PFSK-1 (cell line): Measurements from ENCODE around the gene SH2B2.
"Not testable (repeated sequence)": the region's sequence is repeated elsewhere in the genome, so short reads cannot be mapped to it uniquely, and the experiment has no call there.

Experiments
- FOXP2 ChIP-seq: optimal IDR thresholded peaks from 2 replicates; pipeline ENCODE3; 2011; ENCODE audit warnings: borderline replicate concordance, control low read depth, inconsistent platforms; ENCODE audit not compliant: insufficient read depth; ENCODE audit errors: extremely low read length, extremely low read depth
- POLR2AphosphoS5 ChIP-seq: IDR thresholded peaks from 2 replicates; pipeline ENCODE4 v1.6.1; 2012; ENCODE audit warnings: low read depth, mild to moderate bottlenecking, control low read depth, low read length, moderate library complexity
- SIN3A ChIP-seq: IDR thresholded peaks from 2 replicates; pipeline ENCODE4 v1.6.1; 2012; ENCODE audit warnings: mild to moderate bottlenecking, low read length, moderate library complexity, borderline replicate concordance; ENCODE audit not compliant: insufficient read depth
- TAF1 ChIP-seq: IDR thresholded peaks from 2 replicates; pipeline ENCODE4 v1.6.1; 2012; ENCODE audit warnings: low read length, control low read depth, borderline replicate concordance; ENCODE audit not compliant: insufficient read depth
- TF ChIP-seq, protein P1 (sequence below), 2 experiments: IDR thresholded peaks; 2 replicates each; pipeline versions ENCODE4 v1.6.1 to v1.8.0; 2011 to 2012; ENCODE audit warnings: low read depth in 2 of 2, low read length in 2 of 2, control low read depth in 1 of 2, inconsistent platforms in 1 of 2, mild to moderate bottlenecking in 1 of 2, moderate library complexity in 1 of 2; ENCODE audit not compliant: insufficient read depth in 1 of 2

SH2B2 gene

DNA sequence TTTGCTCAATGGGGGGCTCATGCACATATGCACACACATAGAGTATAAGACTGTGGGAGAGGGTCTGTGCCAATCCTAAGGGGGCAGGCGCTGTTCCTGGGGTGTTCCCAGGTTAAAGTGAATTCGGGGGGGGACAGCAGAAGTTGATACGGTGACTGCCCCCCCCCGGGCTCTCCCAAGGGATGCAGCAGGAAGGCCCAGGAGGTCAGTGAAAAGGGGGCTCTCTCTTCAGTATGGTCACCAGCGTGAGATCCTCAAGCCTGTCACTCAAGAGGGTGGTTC is 37.2 kb downstream of the SH2B2 start:
- no peak for TF ChIP-seq SIN3A
- no peak for TF ChIP-seq FOXP2
- TF ChIP-seq TAF1, result no peak
- TF ChIP-seq, protein P1, sequence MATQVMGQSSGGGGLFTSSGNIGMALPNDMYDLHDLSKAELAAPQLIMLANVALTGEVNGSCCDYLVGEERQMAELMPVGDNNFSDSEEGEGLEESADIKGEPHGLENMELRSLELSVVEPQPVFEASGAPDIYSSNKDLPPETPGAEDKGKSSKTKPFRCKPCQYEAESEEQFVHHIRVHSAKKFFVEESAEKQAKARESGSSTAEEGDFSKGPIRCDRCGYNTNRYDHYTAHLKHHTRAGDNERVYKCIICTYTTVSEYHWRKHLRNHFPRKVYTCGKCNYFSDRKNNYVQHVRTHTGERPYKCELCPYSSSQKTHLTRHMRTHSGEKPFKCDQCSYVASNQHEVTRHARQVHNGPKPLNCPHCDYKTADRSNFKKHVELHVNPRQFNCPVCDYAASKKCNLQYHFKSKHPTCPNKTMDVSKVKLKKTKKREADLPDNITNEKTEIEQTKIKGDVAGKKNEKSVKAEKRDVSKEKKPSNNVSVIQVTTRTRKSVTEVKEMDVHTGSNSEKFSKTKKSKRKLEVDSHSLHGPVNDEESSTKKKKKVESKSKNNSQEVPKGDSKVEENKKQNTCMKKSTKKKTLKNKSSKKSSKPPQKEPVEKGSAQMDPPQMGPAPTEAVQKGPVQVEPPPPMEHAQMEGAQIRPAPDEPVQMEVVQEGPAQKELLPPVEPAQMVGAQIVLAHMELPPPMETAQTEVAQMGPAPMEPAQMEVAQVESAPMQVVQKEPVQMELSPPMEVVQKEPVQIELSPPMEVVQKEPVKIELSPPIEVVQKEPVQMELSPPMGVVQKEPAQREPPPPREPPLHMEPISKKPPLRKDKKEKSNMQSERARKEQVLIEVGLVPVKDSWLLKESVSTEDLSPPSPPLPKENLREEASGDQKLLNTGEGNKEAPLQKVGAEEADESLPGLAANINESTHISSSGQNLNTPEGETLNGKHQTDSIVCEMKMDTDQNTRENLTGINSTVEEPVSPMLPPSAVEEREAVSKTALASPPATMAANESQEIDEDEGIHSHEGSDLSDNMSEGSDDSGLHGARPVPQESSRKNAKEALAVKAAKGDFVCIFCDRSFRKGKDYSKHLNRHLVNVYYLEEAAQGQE (IDR thresholded peaks at IDR 0.05; ENCODE audit: insufficient read depth in 1 of 2, low read depth in 2 of 2, low read length in 2 of 2), result no peak

DNA sequence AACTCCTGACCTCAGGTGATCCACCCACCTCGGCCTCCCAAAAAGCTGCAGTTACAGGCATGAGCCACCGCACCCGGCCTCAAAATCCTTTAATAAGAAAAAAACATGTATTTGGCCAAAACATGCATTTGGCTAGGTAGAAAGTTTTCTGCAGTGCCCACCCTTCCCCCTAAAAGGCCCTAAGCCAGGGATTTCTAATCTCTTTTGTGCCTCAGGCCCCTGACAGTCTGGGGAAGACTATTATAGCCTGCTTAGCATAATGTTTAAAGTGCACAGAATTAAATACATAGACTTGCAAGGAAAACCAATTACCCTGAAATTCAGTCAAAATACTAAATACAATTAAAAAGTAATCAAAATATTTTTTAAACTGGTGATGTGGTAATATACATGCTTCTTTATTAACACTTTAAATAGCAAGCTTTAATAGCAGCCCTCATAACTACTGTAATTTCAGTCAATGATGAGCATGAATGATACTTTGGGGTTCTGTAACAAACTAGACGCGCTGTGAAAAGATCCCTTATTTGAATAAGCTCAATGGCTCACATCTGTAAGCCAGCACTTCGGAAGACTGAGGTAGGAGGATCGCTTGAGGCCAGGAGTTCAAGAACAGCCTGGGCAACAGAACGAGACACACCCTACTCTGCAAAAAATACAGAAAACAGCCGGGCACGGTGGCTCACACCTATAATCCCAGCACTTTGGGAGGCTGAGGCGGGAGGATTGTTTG is 39.7 kb downstream of the SH2B2 start:
- TF ChIP-seq, protein P1 (IDR thresholded peaks at IDR 0.05; ENCODE audit: insufficient read depth in 1 of 2, low read depth in 2 of 2, low read length in 2 of 2), result no peak
- no peak for TF ChIP-seq POLR2AphosphoS5

DNA sequence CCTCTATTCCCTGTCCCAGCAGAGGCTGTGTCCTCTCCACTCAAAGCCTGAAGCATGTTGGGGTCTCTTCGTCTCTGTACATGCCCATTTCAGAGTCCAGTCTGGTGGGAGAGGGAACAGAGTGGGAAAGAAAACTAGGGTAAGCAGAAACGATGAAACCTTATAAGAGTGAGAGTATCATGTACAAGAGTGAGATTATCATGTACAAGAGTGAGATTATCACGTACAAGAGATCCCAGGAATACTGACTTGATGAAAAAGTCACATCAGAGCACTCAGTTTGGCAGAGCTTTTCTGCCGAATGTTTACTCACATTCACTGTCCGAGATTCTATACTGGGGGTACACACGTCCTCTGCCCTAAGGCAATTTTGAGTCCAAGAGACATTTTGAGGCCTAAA is 69.7 kb downstream of the SH2B2 start, which contains the start of gene SPDYE6:
SPDYE6 (minus strand) TSS at position 101 of the 400 bp plus-strand sequence. CDS start 421 bp downstream, outside the sequence.
- TF ChIP-seq SIN3A, FOXP2: not testable (repeated sequence)
- TF ChIP-seq, protein P1 (IDR thresholded peaks at IDR 0.05; ENCODE audit: insufficient read depth in 1 of 2, low read depth in 2 of 2, low read length in 2 of 2), result not testable (repeated sequence)

DNA sequence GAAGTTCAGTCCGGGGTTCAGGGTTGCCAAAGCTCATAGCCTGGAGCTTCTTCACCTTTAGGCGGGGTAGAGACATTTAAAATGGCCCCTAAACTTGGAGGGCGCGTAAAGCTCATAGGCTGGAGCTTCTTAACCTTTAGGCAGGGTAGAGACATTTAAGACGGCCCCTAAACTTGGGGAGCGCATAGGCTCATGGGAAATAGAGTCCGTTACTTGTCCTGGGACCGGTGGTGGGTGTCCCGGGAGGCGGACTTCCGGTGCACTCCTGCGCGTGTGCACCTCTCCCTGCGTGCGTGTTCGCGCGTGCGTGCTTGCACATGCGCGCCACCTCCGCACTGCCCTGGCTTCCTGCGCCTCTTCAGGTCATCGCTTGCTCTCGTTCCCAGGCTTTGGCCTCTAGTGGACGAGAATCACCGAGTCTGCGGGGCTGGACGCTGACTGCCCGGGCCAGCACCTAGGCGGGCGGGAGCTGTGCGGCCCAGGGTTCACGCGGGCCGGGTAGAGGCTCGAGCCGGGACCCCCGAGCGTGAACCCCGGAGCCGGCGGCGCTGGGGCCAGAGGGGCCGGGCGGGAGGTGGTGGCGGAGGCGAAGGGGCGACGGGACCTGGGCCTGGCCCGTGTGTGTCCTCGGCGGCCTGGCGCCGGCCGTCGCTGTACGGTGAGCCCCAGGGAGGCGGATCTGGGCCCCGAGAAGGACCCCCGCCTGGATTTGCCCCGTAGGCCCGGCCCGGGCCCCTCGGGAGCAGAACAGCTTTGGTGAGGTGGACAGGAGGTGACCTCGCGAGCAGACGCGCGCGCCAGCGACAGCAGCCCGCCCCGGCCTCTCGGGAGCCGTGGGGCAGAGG is 77.1 kb downstream of the SH2B2 start:
- 0 out of 2 replicates have a peak, but pooled peaks have one; percentile 47 for TF ChIP-seq SIN3A
- TF ChIP-seq POLR2AphosphoS5, result peak; percentile 89
- TF ChIP-seq TAF1, result peak; percentile 75; the same call in 1 of the 2 replicates
